Measurements from ENCODE around the gene PHF19. TPM values are rescaled to one million over a fixed set of nuclear protein-coding genes. Genes with fewer than 3 reads are reported as not detected.
A peak's percentile ranks its signal among the peaks of the same experiment; 100 is the strongest.

The PHF19 gene
- total RNA-seq, result 10 to 100 TPM; 60.3 to 63.0 TPM
- 46.2 TPM for polyA plus RNA-seq (2013, experiment 1 of 2)
- 76.1 TPM for polyA plus RNA-seq (2013, experiment 2 of 2)
- 29.9 to 209 (median 109) reads per million in 172 experiments for total RNA-seq

GRCh38 chr9:120876842-120877240 is at the start of gene PHF19:
PHF19 (minus strand) TSS chr9:120877188; CDS start chr9:120874741, 2,447 bp downstream.
- Mint-ChIP-seq H3K9me3 (no peaks in the 10 kb centered on the region), H3K27me3 (no peaks in the 10 kb centered on the region), H3K4me1 (ENCODE audit: low read depth) (peaks cover 81% of the 10 kb centered on the region), H3K4me3 (peak within 1 kb of the TSS; percentile 96), H3K27ac (peak within 1 kb of the TSS; percentile 93), H3K36me3 (ENCODE audit: low read depth) (peaks cover 37% of the 10 kb centered on the region)
- peak within 1 kb of the TSS; percentile 64 for H3K4me3 ChIP-seq (ENCODE audit: low read length)
- H3K27me3 ChIP-seq (ENCODE audit: control insufficient read depth in 1 of 2, insufficient read depth in 2 of 2, low read length in 2 of 2), result no peaks in the 10 kb centered on the region
- peak; percentile 6 for ATAC-seq (ENCODE audit: poor library complexity)
- ChIA-PET CTCF (interaction anchor here (1.6 to 3.3 kb wide), 4 partner anchors 8 to 52 kb away, joined by 3 to 23 read pairs (median 4); no protein-coding TSS in a partner anchor), POLR2A (interaction anchor here (0.7 to 10.8 kb wide), 10 partner anchors 8 to 199 kb away, joined by 3 to 327 read pairs (median 14); partner anchors contain the start of gene TRAF1)
- intact Hi-C loops (cut with DNase I, micrococcal nuclease), result loop anchor here (1.0 to 5.0 kb wide), 6 partner anchors 16 to 105 kb away; partner anchors contain the start of gene TRAF1 (in 1 of the 2)
- peaks cover 89% of the 10 kb centered on the region for H3K4me1 ChIP-seq (ENCODE audit: insufficient read depth, low read length)
- H3K9me3 ChIP-seq (ENCODE audit: control insufficient read depth in 1 of 2, insufficient read depth in 1 of 2, low read length in 2 of 2), result no peaks in the 10 kb centered on the region
- H3K36me3 ChIP-seq (ENCODE audit: insufficient read depth, low read length), result peaks cover 20% of the 10 kb centered on the region
- peak within 1 kb of the TSS; percentile 87 to 93 for H3K27ac ChIP-seq (ENCODE audit: low read depth in 1 of 2, low read length in 2 of 2)
- peak in 7 of 14 experiments; percentile 28 to 62 (median 45) for DNase-seq
- TF ChIP-seq CTCF (IDR thresholded peaks at IDR 0.05), result no peak

DNA sequence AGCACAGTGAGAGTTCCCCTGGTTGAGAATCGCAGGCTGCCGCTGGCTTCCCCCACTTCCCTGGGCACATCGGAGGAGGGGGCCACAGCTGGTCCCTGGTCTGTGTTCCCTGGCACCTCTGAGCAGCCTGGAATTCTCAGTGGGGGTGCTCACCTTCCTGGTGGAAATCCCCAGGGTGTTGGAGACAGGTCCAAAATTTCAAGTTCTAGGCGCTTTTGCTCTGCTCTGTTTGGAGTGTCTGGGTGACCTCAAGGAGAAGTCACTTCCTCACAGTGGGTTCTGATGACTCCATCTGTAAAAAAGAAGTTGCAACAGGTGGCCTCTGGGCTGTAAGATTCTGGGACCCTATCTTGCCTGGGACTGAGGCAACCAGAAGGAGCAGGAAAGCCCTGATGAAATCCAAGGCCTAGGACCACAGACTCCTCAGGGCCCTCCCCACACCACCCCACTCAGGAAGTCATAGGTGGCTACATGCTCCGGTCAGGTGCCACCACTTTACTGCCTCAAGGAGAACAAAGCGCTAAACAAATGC is 49.5 kb upstream of the PHF19 start, which contains the start of gene TRAF1:
Gene TRAF1, minus strand, starts transcription at position 400 of the 532 bp plus-strand sequence. CDS start 721 bp downstream, outside the sequence.
- CTCF ChIA-PET, result interaction anchor here (0.9 to 2.8 kb wide), 5 partner anchors 10 to 84 kb away, joined by 3 to 8 read pairs (median 5); partner anchors contain the start of gene PSMD5
- H3K4me1 ChIP-seq (ENCODE audit: insufficient read depth, low read length), result peaks cover 96% of the 10 kb centered on the region
- H3K36me3 Mint-ChIP-seq (ENCODE audit: low read depth), result peaks cover 46% of the 10 kb centered on the region
- peak within 1 kb of the TSS; percentile 88 for H3K4me3 Mint-ChIP-seq
- ATAC-seq (ENCODE audit: poor library complexity) (peak; percentile 27), DNase-seq (peak in 4 of 14 experiments; percentile 49 to 76 (median 74))
- POLR2A ChIA-PET, result interaction anchor here (1.1 to 21.8 kb wide), 9 partner anchors 9 to 195 kb away, joined by 3 to 1343 read pairs (median 9); partner anchors contain the start of genes FBXW2, PHF19 and PSMD5
- intact Hi-C loops (cut with DNase I, micrococcal nuclease), result loop anchor here (1.0 to 5.0 kb wide), 3 partner anchors 34 to 50 kb away; partner anchors contain the start of gene PHF19 (in 1 of the 2)
- no peaks in the 10 kb centered on the region for H3K27me3 Mint-ChIP-seq
- peaks cover 28% of the 10 kb centered on the region for H3K36me3 ChIP-seq (ENCODE audit: insufficient read depth, low read length)
- peaks cover 91% of the 10 kb centered on the region for H3K4me1 Mint-ChIP-seq (ENCODE audit: low read depth)
- H3K27ac Mint-ChIP-seq, result peak within 1 kb of the TSS; percentile 100
- no peaks in the 10 kb centered on the region for H3K27me3 ChIP-seq (ENCODE audit: control insufficient read depth in 1 of 2, insufficient read depth in 2 of 2, low read length in 2 of 2)
- no peaks in the 10 kb centered on the region for H3K9me3 Mint-ChIP-seq
- H3K27ac ChIP-seq (ENCODE audit: low read depth in 1 of 2, low read length in 2 of 2), result peak within 1 kb of the TSS; percentile 98 to 100
- peak within 1 kb of the TSS; percentile 90 for H3K4me3 ChIP-seq (ENCODE audit: low read length)
- no peak for TF ChIP-seq CTCF (IDR thresholded peaks at IDR 0.05)
- H3K9me3 ChIP-seq (ENCODE audit: control insufficient read depth in 1 of 2, insufficient read depth in 1 of 2, low read length in 2 of 2), result no peaks in the 10 kb centered on the region

- peak overlapping the region; percentile 90 for H3K4me3 ChIP-seq (ENCODE audit: low read length)
- H3K9me3 ChIP-seq (ENCODE audit: control insufficient read depth in 1 of 2, insufficient read depth in 1 of 2, low read length in 2 of 2), result no peaks in the 10 kb centered on the region
- TF ChIP-seq CTCF (IDR thresholded peaks at IDR 0.05), result no peak
- ChIA-PET CTCF (interaction anchor here (0.9 to 2.8 kb wide), 8 partner anchors 9 to 83 kb away, joined by 3 to 8 read pairs (median 5); partner anchors contain the start of gene PSMD5), POLR2A (interaction anchor here (0.7 to 21.8 kb wide), 11 partner anchors 10 to 196 kb away, joined by 3 to 1343 read pairs (median 9); partner anchors contain the start of genes FBXW2, PHF19 and PSMD5)
- Mint-ChIP-seq H3K4me3 (peak overlapping the region; percentile 88), H3K27ac (peak overlapping the region; percentile 100), H3K27me3 (no peaks in the 10 kb centered on the region), H3K36me3 (ENCODE audit: low read depth) (peaks cover 53% of the 10 kb centered on the region), H3K4me1 (ENCODE audit: low read depth) (peaks cover 91% of the 10 kb centered on the region), H3K9me3 (no peaks in the 10 kb centered on the region)
- peaks cover 96% of the 10 kb centered on the region for H3K4me1 ChIP-seq (ENCODE audit: insufficient read depth, low read length)
- intact Hi-C loops (cut with DNase I, micrococcal nuclease), result loop anchor here (1.0 to 5.0 kb wide), 3 partner anchors 33 to 49 kb away; partner anchors contain the start of gene PHF19 (in 1 of the 2)
- DNase-seq, result peak in 12 of 14 experiments; percentile 46 to 94 (median 60)
- peak overlapping the region; percentile 98 to 100 for H3K27ac ChIP-seq (ENCODE audit: low read depth in 1 of 2, low read length in 2 of 2)
- ATAC-seq (ENCODE audit: poor library complexity), result peak; percentile 50
- peaks cover 34% of the 10 kb centered on the region for H3K36me3 ChIP-seq (ENCODE audit: insufficient read depth, low read length)
- no peaks in the 10 kb centered on the region for H3K27me3 ChIP-seq (ENCODE audit: control insufficient read depth in 1 of 2, insufficient read depth in 2 of 2, low read length in 2 of 2)
Measured at GRCh38 chr9:120925535-120926396, 48.8 kb upstream of the PHF19 start.

Measured in CD4-positive, alpha-beta T cell (primary cell).